Brain microvascular endothelial cell (primary cell): ENCODE data around the gene SYT14.

Experiments used
- DNase-seq: peaks from one replicate; pipeline ENCODE4 v3.0.0-alpha.2; 2020
- H3K27ac ChIP-seq: fragments of 250-450 bp; sonication (Bioruptor Pico); 2 replicates; pipeline ENCODE4 v1.5.1; 2020; ENCODE audit warnings: mild to moderate bottlenecking, moderate library complexity
- H3K27me3 ChIP-seq: fragments of 250-450 bp; sonication (Bioruptor Pico); replicated peaks from 2 replicates; pipeline ENCODE4 v1.5.1; 2020; ENCODE audit warnings: mild to moderate bottlenecking
- H3K36me3 ChIP-seq: fragments of 250-450 bp; sonication (Bioruptor Pico); replicated peaks from 2 replicates; pipeline ENCODE4 v1.5.1; 2020; ENCODE audit warnings: mild to moderate bottlenecking
- H3K4me3 ChIP-seq: 2 replicates; pipeline ENCODE4 v1.5.1; 2011; ENCODE audit warnings: low read depth, mild to moderate bottlenecking, control low read depth, low read length, moderate library complexity
- in situ Hi-C: cut with HindIII; loops from 2 replicates; pipeline ENCODE4 v1.10.0; 2017; ENCODE audit warnings: low sequenced_read_pairs, low pct_ligation_motif_present
- TF ChIP-seq, protein P1 (sequence below): IDR thresholded peaks from 2 replicates; pipeline ENCODE4 v1.5.1; 2011; ENCODE audit warnings: low read depth, mild to moderate bottlenecking, moderate library complexity, low read length, control low read depth, inconsistent platforms; ENCODE audit errors: missing control alignments

Gene SYT14

DNA sequence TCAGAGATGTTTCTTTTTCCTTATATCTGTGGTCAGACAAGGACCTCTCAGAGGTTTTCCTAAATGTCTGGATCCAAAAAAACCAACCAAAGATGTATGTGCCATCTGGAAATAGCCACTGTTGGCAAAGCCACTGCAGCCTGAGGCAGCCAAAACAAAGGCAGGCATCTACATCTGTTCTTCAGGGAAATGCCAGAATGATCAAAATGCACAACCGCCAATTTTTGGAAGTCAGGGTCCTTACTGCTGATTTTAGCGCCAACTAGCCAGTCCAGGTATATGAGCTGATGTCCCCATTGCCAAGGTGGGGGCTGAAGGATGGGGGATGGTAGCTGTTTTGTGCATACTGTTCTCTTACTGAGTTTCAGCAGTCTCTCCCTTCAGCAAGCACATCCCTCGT lies 45.9 kb downstream of the SYT14 start:
- in situ Hi-C loops = loop anchor here (10.0 kb wide), 1 partner anchor 119 kb away; no protein-coding TSS in a partner anchor
- Histone ChIP-seq H3K27ac (no peak overlapping the region), H3K27me3 (no peaks in the 10 kb centered on the region), H3K4me3 (no peak overlapping the region), H3K36me3 (no peaks in the 10 kb centered on the region)
- TF ChIP-seq, protein P1, sequence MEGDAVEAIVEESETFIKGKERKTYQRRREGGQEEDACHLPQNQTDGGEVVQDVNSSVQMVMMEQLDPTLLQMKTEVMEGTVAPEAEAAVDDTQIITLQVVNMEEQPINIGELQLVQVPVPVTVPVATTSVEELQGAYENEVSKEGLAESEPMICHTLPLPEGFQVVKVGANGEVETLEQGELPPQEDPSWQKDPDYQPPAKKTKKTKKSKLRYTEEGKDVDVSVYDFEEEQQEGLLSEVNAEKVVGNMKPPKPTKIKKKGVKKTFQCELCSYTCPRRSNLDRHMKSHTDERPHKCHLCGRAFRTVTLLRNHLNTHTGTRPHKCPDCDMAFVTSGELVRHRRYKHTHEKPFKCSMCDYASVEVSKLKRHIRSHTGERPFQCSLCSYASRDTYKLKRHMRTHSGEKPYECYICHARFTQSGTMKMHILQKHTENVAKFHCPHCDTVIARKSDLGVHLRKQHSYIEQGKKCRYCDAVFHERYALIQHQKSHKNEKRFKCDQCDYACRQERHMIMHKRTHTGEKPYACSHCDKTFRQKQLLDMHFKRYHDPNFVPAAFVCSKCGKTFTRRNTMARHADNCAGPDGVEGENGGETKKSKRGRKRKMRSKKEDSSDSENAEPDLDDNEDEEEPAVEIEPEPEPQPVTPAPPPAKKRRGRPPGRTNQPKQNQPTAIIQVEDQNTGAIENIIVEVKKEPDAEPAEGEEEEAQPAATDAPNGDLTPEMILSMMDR = no peak
- no peak for DNase-seq

DNA sequence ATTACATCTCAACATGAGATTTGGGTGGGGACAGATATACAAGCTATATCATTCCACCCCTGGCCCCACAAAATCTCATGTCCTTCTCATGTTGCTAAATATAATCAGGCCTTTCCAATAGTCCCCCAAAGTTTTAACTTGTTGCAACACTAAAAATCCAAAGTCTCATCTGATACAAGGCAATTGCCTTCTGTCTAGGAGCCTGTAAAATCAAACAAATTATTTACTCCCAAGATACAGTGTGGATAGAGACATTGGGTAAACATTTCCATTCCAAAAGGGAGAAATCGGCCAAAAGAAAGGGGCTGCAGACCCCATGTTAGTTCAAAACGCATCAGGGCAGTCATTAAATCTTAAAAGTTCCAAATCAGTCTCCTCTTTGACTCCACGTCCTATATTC lies 47.0 kb downstream of the SYT14 start:
- DNase-seq = no peak
- in situ Hi-C loops = loop anchor here (10.0 kb wide), 1 partner anchor 120 kb away; no protein-coding TSS in a partner anchor
- TF ChIP-seq, protein P1 = no peak
- Histone ChIP-seq H3K27ac (no peak overlapping the region), H3K27me3 (no peaks in the 10 kb centered on the region), H3K4me3 (no peak overlapping the region), H3K36me3 (no peaks in the 10 kb centered on the region)

DNA sequence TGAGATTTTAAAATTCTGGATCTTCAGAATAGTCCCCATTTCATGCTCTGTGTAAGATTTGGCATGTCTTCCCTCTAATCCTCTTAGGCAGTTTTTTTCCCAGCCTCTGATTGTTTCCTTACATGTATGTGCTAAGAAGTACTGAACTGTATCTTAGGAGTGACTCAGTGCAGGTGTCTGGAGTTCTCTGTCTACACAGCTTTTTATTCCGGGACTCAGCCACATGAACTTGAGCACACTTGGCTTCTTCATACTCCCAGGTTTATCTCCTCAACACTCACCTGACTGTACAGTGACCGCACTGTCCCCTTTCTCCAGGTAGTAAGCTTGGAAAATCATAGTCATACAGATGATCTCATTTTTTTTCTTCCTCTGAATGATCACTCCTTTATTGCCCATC lies 50.7 kb downstream of the SYT14 start:
- Histone ChIP-seq H3K27ac (no peak overlapping the region), H3K27me3 (no peaks in the 10 kb centered on the region), H3K36me3 (no peaks in the 10 kb centered on the region), H3K4me3 (no peak overlapping the region)
- TF ChIP-seq, protein P1 = no peak
- in situ Hi-C loops = loop anchor here (10.0 kb wide), 1 partner anchor 124 kb away; no protein-coding TSS in a partner anchor
- DNase-seq = no peak

DNA sequence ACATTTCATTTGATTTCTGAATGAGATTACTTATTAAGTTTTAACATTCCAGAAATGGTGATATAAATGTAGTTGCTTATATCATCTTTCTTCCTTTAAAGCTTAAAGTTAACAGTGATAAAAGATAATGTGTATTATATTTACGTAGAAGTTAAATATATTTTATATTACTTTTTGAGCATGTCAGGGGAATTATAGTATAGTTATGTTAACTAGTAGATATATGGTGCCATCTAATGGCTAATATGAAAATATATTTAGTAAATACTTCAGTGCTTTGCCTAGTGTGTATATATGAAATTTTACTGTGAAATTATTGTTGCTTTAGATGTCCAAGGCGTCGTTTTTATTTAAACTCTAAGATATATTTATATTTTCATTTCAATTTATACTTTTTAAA lies 51.5 kb downstream of the SYT14 start:
- Histone ChIP-seq H3K27me3 (no peaks in the 10 kb centered on the region), H3K36me3 (no peaks in the 10 kb centered on the region), H3K4me3 (no peak overlapping the region), H3K27ac (no peak overlapping the region)
- TF ChIP-seq, protein P1 = no peak
- in situ Hi-C loops = loop anchor here (10.0 kb wide), 1 partner anchor 125 kb away; no protein-coding TSS in a partner anchor
- DNase-seq = no peak

DNA sequence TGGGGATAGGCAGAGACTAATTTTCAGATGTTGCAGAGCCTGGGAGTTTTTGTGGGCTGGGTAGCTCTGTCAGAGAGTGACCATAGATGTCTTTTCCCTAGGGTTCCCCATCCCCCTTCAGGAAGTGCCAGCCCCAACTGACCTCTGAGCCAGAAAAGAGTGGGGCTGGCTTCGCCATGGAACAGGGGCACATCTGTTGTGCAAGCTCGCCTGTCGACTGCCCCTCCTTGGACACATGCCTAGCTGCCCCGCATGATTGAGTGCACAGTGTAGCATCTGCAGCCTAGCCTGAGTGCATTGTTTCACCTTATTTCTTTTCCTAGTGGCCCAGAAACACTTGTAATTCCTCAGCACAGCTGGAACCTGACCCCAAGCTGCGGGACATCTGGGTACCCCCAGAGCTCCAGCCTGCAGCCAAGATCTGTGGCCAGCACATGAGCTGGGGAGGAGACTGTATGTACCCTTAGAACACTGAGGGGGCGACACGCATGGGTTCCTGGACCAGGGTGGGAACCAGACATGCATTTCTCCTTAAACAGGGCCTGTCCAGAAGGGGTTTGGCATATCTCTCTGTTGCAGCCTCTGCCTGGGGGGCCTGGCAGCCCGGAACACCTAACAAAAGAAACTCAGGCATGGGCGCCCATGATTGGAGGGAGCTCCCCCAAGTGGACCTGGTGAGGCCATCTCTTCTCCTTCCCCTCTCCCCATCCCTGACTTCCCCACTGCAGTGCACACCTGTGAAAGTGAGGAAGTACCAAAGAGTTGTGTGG lies 55.2 kb downstream of the SYT14 start:
- Histone ChIP-seq H3K36me3 (no peaks in the 10 kb centered on the region), H3K27ac (no peak overlapping the region), H3K27me3 (no peaks in the 10 kb centered on the region), H3K4me3 (no peak overlapping the region)
- in situ Hi-C loops = no loop called here
- TF ChIP-seq, protein P1 = no peak
- no peak for DNase-seq
